Bronchial epithelial cell (primary cell): ENCODE data around the gene LMAN2. TPM values are rescaled to one million over a fixed set of nuclear protein-coding genes. Genes with fewer than 3 reads are reported as not detected.

Experiments used
- DNase-seq: peaks from one replicate; pipeline ENCODE4 v3.0.0-alpha.2; 2010; ENCODE audit warnings: low read depth
- FAIRE-seq: peaks from 2 replicates; lab custom pipeline; 2011; peaks lifted over from hg19 to GRCh38; lab: Jason Lieb, UNC
- H3K27me3 ChIP-seq: 2 replicates; pipeline ENCODE4 v1.5.1; 2011; ENCODE audit warnings: low read length; ENCODE audit not compliant: control insufficient read depth, insufficient read depth
- H3K36me3 ChIP-seq: 2 replicates; pipeline ENCODE4 v1.5.1; 2011; ENCODE audit warnings: low read length; ENCODE audit not compliant: control insufficient read depth, insufficient read depth
- H3K4me3 ChIP-seq: 2 replicates; pipeline ENCODE4 v1.5.1; 2011; ENCODE audit warnings: mild to moderate bottlenecking, low read depth, low read length, control low read depth
- CTCF ChIP-seq: IDR thresholded peaks from 2 replicates; pipeline ENCODE4 v1.5.1; 2011; ENCODE audit warnings: mild to moderate bottlenecking, moderate library complexity, low read length, control low read depth, inconsistent platforms; ENCODE audit not compliant: insufficient read depth, severe bottlenecking
- total RNA-seq: library from RNA; depleted of rRNA; stranded (reverse); fragments of >200 nt; gene quantifications from 2 replicates; pipeline ENCODE4 v1.2.1, GENCODE V29; 2014

LMAN2 gene
- total RNA-seq, 1 donor from 2014 or later: 362 TPM

- no peak overlapping the region for H3K4me3 ChIP-seq
- H3K36me3 ChIP-seq: peaks cover 30% of the 10 kb centered on the region
- no peak for TF ChIP-seq CTCF
- no peaks in the 10 kb centered on the region for H3K27me3 ChIP-seq
- FAIRE-seq (no peak), DNase-seq (no peak)
Observed at GRCh38 chr5:177329883-177330282, 21.6 kb downstream of the LMAN2 start.

GRCh38 chr5:177328545-177329231 is 22.8 kb downstream of the LMAN2 start:
- Histone ChIP-seq H3K27me3 (no peaks in the 10 kb centered on the region), H3K36me3 (peaks cover 20% of the 10 kb centered on the region), H3K4me3 (no peak overlapping the region)
- DNase-seq: no peak
- FAIRE-seq: no peak
- TF ChIP-seq CTCF: no peak

- no peak for TF ChIP-seq CTCF
- Histone ChIP-seq H3K4me3 (no peak overlapping the region), H3K36me3 (peaks cover 13% of the 10 kb centered on the region), H3K27me3 (no peaks in the 10 kb centered on the region)
- FAIRE-seq (no peak), DNase-seq (no peak)
Observed at GRCh38 chr5:177327539-177328522, 23.6 kb downstream of the LMAN2 start.

- no peak for FAIRE-seq
- TF ChIP-seq CTCF: no peak
- Histone ChIP-seq H3K27me3 (no peaks in the 10 kb centered on the region), H3K36me3 (peaks cover 6% of the 10 kb centered on the region), H3K4me3 (no peak overlapping the region)
- no peak for DNase-seq
Observed at GRCh38 chr5:177325868-177326381, 25.5 kb downstream of the LMAN2 start.

- TF ChIP-seq CTCF: no peak
- Histone ChIP-seq H3K36me3 (peaks cover 3% of the 10 kb centered on the region), H3K27me3 (no peaks in the 10 kb centered on the region), H3K4me3 (no peak overlapping the region)
- DNase-seq: no peak
- no peak for FAIRE-seq
Observed at GRCh38 chr5:177320879-177321278, 30.6 kb downstream of the LMAN2 start.
